ENCODE results near the gene DZIP1L. TPM values are rescaled to one million over a fixed set of nuclear protein-coding genes. Genes with fewer than 3 reads are reported as not detected.

Gene DZIP1L
- total RNA-seq, 1 experiment from 2014 or later, result 10.4 TPM

GRCh38 chr3:138125548-138126221, 10.3 kb upstream of the DZIP1L start:
- Histone ChIP-seq H3K79me1 (ENCODE audit: insufficient read depth, low read depth, low read length, poor library complexity, severe bottlenecking) (no peaks in the 10 kb centered on the region), H3K79me2 (ENCODE audit: insufficient read depth, low read length) (no peaks in the 10 kb centered on the region), H2BK12ac (ENCODE audit: insufficient read length, low read depth, low read length) (no peak overlapping the region), H2AFZ (ENCODE audit: low read length) (no peak overlapping the region), H2BK5ac (ENCODE audit: insufficient read length, low read length) (no peak overlapping the region), H4K91ac (ENCODE audit: insufficient read length, low read depth, low read length) (no peak overlapping the region), H2BK15ac (ENCODE audit: low read depth, low read length) (no peak overlapping the region), H3K27me3 (ENCODE audit: insufficient read depth, low read length) (no peaks in the 10 kb centered on the region), H3K9me3 (ENCODE audit: control insufficient read depth, low read depth, low read length) (no peaks in the 10 kb centered on the region), H3K4me2 (ENCODE audit: insufficient read depth, insufficient read length, low read length) (no peak overlapping the region), H3K23me2 (ENCODE audit: insufficient read length, low read depth, low read length, poor library complexity, severe bottlenecking) (no peaks in the 10 kb centered on the region), H3K4me1 (ENCODE audit: insufficient read depth, low read length) (no peaks in the 10 kb centered on the region; the same call in 1 of the 2 replicates), H3K18ac (ENCODE audit: insufficient read length, low read depth, low read length) (no peak overlapping the region), H4K5ac (ENCODE audit: insufficient read length, low read depth, low read length) (no peak overlapping the region), H3T11ph (ENCODE audit: low read length) (no peak overlapping the region), H2BK120ac (ENCODE audit: low read depth, low read length, poor library complexity, severe bottlenecking) (no peak overlapping the region), H4K20me1 (ENCODE audit: control insufficient read depth, insufficient read depth, insufficient read length) (no peaks in the 10 kb centered on the region), H4K8ac (replicated peaks; ENCODE audit: insufficient read length, low read depth, low read length) (no peak overlapping the region), H3K56ac (ENCODE audit: insufficient read length, low read depth, low read length) (no peak overlapping the region), H3K9ac (ENCODE audit: extremely low read depth, insufficient read length, low read length) (no peak overlapping the region), H2AK5ac (ENCODE audit: insufficient read length, low read length) (no peak overlapping the region), H3K14ac (ENCODE audit: insufficient read depth, low read length) (no peak overlapping the region), H3K27ac (ENCODE audit: insufficient read length, low read depth, low read length) (no peak overlapping the region), H3K4ac (ENCODE audit: low read depth, low read length) (no peak overlapping the region), H3K23ac (ENCODE audit: insufficient read length, low read depth, low read length) (no peak overlapping the region), H2BK20ac (ENCODE audit: low read depth, low read length, poor library complexity, severe bottlenecking) (no peak overlapping the region)
- peaks cover 0 to 8% of the 10 kb centered on the region in 2 experiments; a peak in 1 of 5 replicates for H3K9me3 Mint-ChIP-seq
- H3K27me3 Mint-ChIP-seq (ENCODE audit: low read depth), result no peaks in the 10 kb centered on the region; the same call in 1 of the 2 replicates
- H3K27ac Mint-ChIP-seq, result no peak overlapping the region; a peak in 1 of 7 replicates
- TF ChIP-seq, protein P1, sequence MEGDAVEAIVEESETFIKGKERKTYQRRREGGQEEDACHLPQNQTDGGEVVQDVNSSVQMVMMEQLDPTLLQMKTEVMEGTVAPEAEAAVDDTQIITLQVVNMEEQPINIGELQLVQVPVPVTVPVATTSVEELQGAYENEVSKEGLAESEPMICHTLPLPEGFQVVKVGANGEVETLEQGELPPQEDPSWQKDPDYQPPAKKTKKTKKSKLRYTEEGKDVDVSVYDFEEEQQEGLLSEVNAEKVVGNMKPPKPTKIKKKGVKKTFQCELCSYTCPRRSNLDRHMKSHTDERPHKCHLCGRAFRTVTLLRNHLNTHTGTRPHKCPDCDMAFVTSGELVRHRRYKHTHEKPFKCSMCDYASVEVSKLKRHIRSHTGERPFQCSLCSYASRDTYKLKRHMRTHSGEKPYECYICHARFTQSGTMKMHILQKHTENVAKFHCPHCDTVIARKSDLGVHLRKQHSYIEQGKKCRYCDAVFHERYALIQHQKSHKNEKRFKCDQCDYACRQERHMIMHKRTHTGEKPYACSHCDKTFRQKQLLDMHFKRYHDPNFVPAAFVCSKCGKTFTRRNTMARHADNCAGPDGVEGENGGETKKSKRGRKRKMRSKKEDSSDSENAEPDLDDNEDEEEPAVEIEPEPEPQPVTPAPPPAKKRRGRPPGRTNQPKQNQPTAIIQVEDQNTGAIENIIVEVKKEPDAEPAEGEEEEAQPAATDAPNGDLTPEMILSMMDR (conservative IDR thresholded peaks at IDR 0.05), result no peak
- no peak for DNase-seq
- peaks cover 11 to 13% of the 10 kb centered on the region in 2 experiments for H3K4me1 Mint-ChIP-seq
- no CpG with 5 or more reads among the region's 5 CpGs for WGBS (ENCODE audit: extremely low coverage, insufficient read length, low lambda C conversion rate)
- no peak overlapping the region for H3K4me3 Mint-ChIP-seq
- peaks cover 0 to 6% (median 2%) of the 10 kb centered on the region in 3 experiments; a peak in 1 of 7 replicates for H3K36me3 Mint-ChIP-seq (ENCODE audit: insufficient read depth in 1 of 3, low read depth in 3 of 3)
